ENCODE data around the gene C1QTNF1. TPM values are rescaled to one million over a fixed set of nuclear protein-coding genes. Genes with fewer than 3 reads are reported as not detected.

C1QTNF1 gene
- total RNA-seq, 1 donor: 13.8 TPM

DNA sequence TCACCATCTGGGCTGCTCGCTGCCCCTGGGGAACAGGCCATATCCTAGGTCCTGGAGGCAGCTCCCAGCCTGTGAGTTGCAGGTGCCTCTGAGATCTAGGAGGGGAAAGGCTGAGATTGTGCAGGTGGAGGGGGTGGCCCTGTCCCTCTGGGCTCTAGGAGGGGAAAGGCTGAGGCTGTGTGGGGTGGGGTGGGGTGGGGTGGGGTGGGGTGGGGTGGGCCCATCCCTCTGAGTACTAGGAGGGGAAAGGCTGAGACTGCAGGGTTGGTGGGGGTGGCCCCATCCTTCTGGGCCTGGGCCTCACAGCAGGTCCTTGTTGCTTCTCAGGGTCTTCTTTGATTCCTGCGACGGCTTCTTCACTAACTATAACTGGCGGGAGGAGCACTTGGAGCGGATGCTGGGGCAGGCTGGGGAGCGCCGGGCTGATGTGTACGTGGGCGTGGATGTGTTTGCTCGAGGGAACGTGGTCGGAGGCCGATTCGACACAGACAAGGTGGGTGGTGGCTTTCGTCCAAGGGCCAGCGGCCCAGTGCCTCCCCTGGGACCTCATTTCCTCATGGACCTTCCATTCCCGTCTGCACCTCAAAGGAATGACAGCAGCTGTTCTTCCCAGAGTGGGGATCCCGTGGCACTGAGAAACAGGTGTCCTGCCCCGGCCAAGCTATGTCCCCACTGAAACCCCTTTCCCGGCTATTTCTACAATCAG, 57.8 kb downstream of the C1QTNF1 start:
- H3K4me1 ChIP-seq (ENCODE audit: insufficient read depth, low read length): no peaks in the 10 kb centered on the region
- H2AFZ ChIP-seq (ENCODE audit: low read length): no peak overlapping the region
- H3K79me2 ChIP-seq (ENCODE audit: insufficient read depth, low read length): no peaks in the 10 kb centered on the region
- TF ChIP-seq, protein P1, sequence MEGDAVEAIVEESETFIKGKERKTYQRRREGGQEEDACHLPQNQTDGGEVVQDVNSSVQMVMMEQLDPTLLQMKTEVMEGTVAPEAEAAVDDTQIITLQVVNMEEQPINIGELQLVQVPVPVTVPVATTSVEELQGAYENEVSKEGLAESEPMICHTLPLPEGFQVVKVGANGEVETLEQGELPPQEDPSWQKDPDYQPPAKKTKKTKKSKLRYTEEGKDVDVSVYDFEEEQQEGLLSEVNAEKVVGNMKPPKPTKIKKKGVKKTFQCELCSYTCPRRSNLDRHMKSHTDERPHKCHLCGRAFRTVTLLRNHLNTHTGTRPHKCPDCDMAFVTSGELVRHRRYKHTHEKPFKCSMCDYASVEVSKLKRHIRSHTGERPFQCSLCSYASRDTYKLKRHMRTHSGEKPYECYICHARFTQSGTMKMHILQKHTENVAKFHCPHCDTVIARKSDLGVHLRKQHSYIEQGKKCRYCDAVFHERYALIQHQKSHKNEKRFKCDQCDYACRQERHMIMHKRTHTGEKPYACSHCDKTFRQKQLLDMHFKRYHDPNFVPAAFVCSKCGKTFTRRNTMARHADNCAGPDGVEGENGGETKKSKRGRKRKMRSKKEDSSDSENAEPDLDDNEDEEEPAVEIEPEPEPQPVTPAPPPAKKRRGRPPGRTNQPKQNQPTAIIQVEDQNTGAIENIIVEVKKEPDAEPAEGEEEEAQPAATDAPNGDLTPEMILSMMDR (IDR thresholded peaks at IDR 0.05; ENCODE audit: extremely low read depth, low read depth, low read length): no peak
- H3K27ac ChIP-seq (ENCODE audit: low read depth, low read length): no peak overlapping the region
- no peaks in the 10 kb centered on the region for H3K9me3 ChIP-seq (ENCODE audit: low read depth, low read length)
- no peak overlapping the region for H3K4me3 ChIP-seq (ENCODE audit: insufficient read depth, low read length)
- DNase-seq (ENCODE audit: insufficient read length, low spot score, missing footprints): peak; percentile 87
- no peaks in the 10 kb centered on the region for H3K27me3 ChIP-seq (ENCODE audit: insufficient read depth, low read length)
- H3K4me2 ChIP-seq (ENCODE audit: insufficient read depth, low read length): no peak overlapping the region
- peaks cover 10% of the 10 kb centered on the region for H4K20me1 ChIP-seq (ENCODE audit: insufficient read depth, low read length)
- peaks cover 11% of the 10 kb centered on the region for H3K36me3 ChIP-seq (ENCODE audit: insufficient read depth, low read length)

DNA sequence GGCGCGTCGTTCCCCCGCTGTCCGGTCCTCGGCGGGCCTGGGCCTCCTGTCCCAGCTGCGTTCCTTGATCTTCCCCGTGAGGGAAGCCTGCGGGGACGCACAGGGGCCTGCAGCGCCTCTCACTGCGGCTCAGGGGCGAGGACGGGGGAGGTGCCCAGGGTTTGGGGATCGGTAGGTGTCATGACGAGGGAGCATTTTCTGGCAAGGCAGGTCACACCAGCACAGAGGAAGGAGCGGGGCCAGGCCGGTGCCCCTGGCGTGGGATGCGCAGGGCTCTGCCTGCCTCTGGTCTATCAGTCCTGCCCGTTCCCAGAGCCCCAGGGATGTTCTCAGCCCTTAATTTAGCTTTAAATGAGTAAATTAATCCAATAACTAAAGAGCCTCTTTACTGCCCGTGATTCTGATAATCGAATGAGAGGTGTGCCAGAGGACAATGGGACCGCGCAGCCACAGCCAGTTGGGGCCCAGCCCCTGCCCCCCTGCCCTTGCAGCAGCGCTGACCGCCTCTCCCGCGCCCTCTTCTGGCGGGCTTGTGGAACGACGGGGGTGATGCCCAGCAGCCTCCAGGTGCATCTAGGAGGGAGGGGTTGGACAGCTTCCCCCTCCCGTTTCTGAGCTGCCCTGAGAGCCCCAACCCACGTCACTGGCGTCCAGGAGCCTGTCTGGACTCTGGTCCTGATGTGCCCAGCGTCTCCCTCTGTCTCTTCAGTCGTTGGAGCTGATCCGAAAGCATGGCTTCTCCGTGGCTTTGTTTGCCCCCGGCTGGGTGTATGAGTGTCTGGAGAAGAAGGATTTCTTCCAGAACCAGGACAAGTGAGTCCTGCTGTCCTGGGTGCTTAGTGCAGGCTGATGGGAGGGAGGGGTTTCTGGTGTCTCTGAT, 58.6 kb downstream of the C1QTNF1 start:
- no peaks in the 10 kb centered on the region for H3K4me1 ChIP-seq (ENCODE audit: insufficient read depth, low read length)
- no peak overlapping the region for H3K4me2 ChIP-seq (ENCODE audit: insufficient read depth, low read length)
- H3K79me2 ChIP-seq (ENCODE audit: insufficient read depth, low read length): no peaks in the 10 kb centered on the region
- H3K9me3 ChIP-seq (ENCODE audit: low read depth, low read length): no peaks in the 10 kb centered on the region
- no peaks in the 10 kb centered on the region for H3K27me3 ChIP-seq (ENCODE audit: insufficient read depth, low read length)
- H3K27ac ChIP-seq (ENCODE audit: low read depth, low read length): no peak overlapping the region
- H3K36me3 ChIP-seq (ENCODE audit: insufficient read depth, low read length): peaks cover 11% of the 10 kb centered on the region
- DNase-seq (ENCODE audit: insufficient read length, low spot score, missing footprints): peak; percentile 97
- TF ChIP-seq, protein P1 (IDR thresholded peaks at IDR 0.05; ENCODE audit: extremely low read depth, low read depth, low read length): peak; percentile 72
- H3K4me3 ChIP-seq (ENCODE audit: insufficient read depth, low read length): no peak overlapping the region
- H2AFZ ChIP-seq (ENCODE audit: low read length): no peak overlapping the region
- H4K20me1 ChIP-seq (ENCODE audit: insufficient read depth, low read length): peaks cover 17% of the 10 kb centered on the region

DNA sequence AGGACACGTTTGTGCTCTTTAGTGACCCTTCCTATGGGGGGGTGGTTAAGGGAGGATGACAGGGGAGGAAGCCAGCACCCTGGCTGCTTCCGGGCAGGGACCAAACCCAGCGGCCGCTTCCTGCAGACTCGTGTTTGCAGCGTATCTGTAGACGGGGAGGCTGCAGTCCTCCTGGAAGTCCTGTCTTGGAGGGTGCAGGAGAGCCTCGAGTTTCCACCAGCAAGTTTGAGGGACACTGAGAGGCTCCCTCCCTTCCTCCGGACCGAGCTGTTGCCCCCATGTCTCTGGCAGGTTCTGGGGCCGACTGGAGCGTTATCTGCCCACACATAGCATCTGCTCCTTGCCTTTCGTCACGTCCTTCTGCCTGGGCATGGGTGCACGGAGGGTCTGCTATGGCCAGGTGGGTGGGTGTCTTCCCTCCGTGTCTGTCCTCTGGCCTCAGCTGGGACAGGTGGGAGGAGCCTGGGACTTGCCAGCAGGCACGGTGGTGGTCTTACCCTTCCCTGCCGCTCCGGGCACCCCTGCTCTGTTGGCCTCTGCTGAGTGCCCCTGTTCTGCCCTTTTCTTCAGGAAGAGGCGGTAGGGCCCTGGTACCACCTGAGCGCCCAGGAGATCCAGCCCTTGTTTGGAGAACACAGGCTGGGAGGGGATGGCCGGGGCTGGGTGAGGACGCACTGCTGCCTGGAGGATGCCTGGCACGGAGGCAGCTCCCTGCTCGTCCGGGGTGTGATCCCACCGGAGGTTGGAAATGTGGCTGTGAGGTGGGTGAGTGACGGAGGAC, 59.4 kb downstream of the C1QTNF1 start:
- H2AFZ ChIP-seq (ENCODE audit: low read length): no peak overlapping the region
- DNase-seq (ENCODE audit: insufficient read length, low spot score, missing footprints): peak; percentile 79
- no peaks in the 10 kb centered on the region for H3K27me3 ChIP-seq (ENCODE audit: insufficient read depth, low read length)
- H4K20me1 ChIP-seq (ENCODE audit: insufficient read depth, low read length): peaks cover 21% of the 10 kb centered on the region
- no peaks in the 10 kb centered on the region for H3K9me3 ChIP-seq (ENCODE audit: low read depth, low read length)
- H3K4me3 ChIP-seq (ENCODE audit: insufficient read depth, low read length): no peak overlapping the region
- H3K36me3 ChIP-seq (ENCODE audit: insufficient read depth, low read length): peaks cover 11% of the 10 kb centered on the region
- H3K27ac ChIP-seq (ENCODE audit: low read depth, low read length): no peak overlapping the region
- no peak overlapping the region for H3K4me2 ChIP-seq (ENCODE audit: insufficient read depth, low read length)
- H3K4me1 ChIP-seq (ENCODE audit: insufficient read depth, low read length): no peaks in the 10 kb centered on the region
- H3K79me2 ChIP-seq (ENCODE audit: insufficient read depth, low read length): no peaks in the 10 kb centered on the region
- TF ChIP-seq, protein P1 (IDR thresholded peaks at IDR 0.05; ENCODE audit: extremely low read depth, low read depth, low read length): no peak
